SK-N-DZ (cell line): ENCODE data around the gene GRIK4.

Source experiments
- DNase-seq: peaks from one replicate; pipeline ENCODE4 v3.0.0-alpha.2; 2015; ENCODE audit warnings: low spot score

Gene GRIK4

DNA sequence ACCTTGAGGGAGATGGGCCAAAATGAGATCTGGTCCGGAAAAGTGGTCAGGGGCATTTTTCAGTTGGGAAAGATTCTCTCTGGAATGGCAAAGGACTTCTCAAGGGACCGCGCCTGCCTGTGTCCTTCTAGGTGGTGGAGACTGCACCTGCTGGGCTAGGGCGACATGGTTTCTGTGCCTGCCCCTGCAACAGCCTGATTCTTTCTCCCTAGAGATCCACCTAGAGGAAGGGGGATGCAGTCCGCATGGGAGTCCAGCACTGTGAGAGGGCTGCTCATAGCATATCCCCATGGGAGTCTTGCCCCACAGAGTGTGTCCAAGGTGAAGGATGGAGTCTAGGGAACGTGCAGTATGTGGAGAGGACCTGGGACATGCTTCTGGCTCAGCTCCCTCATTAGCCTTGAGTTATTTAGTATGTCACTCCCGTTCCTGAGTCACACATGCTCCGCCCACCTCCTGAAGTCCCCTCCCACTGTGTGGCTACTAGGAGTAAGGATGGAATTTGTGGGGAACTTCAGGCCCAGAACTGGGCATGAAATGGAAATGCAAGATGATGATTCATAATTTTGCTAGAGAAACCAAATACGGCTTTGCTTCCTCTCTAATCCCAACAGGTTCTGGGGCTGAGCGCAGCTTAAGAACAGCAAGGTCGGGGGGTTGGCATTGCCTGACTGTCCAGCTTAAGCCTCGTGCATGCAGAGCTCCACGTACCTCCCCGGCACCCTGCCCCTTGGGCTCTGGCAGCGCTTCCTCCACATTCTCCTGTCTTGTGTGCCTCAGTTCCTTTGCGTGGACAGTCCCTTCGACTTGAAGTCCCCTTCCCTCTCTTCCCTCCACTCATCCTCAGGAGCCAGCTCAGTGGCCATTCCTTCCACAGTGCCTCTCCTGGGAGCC is 35.0 kb downstream of the GRIK4 start:
- no peak for DNase-seq

DNA sequence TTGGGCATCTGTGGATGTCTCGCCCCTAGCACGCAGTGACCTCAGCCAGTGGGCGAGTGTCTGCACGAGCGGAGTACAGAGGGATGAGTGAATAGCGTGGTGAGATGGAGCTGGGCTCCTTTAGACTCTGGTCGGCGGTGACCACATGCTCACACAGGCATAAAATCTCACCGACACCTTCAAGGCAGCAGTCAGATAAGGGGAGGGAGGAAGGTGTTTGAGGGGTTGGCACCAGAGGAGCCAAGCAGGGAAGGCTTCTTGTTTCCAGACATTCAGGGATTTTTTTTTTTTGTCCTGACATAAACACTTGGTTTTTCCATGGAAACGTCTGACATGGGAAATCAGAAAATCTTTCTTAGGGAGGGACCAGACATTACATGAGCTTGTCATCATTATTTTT is 35.8 kb downstream of the GRIK4 start:
- DNase-seq = no peak

- DNase-seq = no peak
Measured at GRCh38 chr11:120547811-120548681, 36.5 kb downstream of the GRIK4 start.

DNA sequence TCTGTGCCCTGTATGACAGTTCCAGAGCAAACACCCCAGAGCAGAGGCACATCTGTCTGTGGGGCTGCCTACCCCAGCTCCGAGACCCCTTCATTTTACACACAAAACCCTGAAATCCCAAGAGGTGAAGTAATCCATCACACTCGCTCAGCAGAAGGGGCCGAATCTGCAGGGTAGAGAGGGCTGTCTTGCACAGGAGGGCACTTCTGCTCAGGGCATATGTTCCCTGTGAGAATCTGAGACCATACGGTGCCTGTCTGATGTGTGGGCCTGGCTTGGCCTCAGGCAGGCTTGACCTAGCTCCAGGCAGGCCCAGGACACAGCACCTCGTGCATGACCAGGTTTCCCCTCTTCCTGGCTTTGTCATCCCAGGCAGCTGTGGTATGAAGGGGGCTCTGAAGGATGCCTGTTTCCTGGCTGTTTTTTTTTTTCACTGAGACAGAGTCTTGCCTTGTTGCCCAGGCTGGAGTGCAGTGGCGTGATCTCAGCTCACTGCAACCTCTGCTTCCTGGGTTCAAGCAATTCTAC is 37.2 kb downstream of the GRIK4 start:
- no peak for DNase-seq

DNA sequence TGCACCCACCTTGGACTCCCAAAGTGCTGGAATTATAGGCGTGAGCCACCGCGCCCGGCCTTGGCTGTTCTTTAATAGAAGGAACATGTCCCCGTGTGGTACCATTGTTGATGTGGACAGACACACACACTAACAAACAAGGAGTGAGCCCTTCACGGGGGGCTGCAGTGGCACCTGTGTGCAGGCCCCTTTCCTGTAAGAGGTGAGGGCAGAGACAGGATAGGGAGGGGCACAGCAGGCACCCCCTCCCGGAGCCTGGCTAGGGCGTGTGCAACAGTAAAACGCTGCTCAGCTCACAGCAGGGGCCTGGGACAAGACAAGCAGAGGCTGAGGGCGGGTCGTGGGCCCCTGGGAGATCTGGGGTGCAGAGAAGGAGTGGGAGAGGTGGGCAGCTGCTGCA is 37.8 kb downstream of the GRIK4 start:
- DNase-seq = no peak

GRCh38 chr11:120550007-120550406 is 38.5 kb downstream of the GRIK4 start:
- DNase-seq = no peak

DNA sequence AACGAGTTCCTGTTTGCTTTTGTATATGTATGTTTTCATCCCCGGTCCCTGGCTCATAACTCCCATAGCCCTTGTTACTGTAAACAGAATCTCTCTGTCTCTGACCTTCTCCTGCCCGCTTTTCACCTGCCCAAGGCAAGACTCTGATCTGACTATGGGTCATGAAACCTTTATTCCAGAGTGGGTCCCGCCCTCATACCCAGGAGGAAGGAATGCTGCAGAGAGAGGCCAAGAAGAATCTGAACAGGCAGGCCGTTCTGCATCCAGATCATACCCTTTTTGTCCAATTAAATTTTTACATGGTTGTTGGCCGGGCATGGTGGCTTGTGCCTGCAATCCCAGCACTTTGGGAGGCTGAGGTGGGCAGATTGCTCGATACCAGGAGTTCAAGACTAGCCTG is 39.6 kb downstream of the GRIK4 start:
- no peak for DNase-seq

GRCh38 chr11:120554766-120555432 is 43.4 kb downstream of the GRIK4 start:
- DNase-seq = no peak

DNA sequence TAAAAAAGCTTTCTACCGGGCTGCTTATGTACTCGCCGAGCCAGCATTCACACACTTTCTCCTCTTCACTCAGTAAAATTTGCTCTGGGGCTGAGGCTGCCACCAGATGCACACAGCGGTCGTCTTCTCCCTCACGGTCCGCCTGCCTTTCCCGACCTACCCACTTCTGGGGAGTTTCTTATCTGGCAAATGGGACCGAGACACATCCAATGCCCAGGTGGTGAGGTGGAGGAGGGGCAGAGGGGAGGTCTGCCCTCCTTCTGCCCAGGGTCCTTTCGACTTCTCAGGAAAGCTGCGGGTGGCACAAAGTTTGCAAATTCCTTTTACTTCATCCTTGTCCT is 43.9 kb downstream of the GRIK4 start:
- no peak for DNase-seq

DNA sequence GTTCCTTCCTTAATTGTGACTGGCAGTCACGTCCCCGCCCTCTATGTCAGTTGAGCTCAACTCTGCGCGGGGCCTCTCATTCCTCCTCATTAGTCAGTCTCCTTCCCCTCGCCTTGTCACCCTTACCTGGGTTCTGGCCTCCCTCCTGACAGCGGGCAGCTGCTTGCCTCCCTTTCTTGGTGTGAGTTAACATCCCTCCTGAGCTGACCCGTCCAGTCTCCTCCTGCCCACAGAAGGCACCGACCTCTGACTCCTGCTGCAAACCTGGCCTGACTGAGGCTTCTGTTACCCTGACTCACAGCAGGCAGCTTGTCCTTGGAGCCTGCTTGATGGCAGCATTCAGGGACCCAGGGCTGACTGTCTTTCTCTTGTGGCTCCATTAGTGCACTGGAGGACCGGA is 45.2 kb downstream of the GRIK4 start:
- no peak for DNase-seq

- DNase-seq = no peak
Measured at GRCh38 chr11:120558744-120559431, 47.3 kb downstream of the GRIK4 start.

GRCh38 chr11:120561286-120561685 is 49.7 kb downstream of the GRIK4 start:
- no peak for DNase-seq

GRCh38 chr11:120562806-120563425 is 51.4 kb downstream of the GRIK4 start:
- no peak for DNase-seq

- DNase-seq = peak; percentile 8
Measured at GRCh38 chr11:120563703-120564572, 52.4 kb downstream of the GRIK4 start.

GRCh38 chr11:120564573-120565311 is 53.2 kb downstream of the GRIK4 start:
- DNase-seq = peak; percentile 6

GRCh38 chr11:120565466-120566155 is 54.1 kb downstream of the GRIK4 start:
- no peak for DNase-seq

DNA sequence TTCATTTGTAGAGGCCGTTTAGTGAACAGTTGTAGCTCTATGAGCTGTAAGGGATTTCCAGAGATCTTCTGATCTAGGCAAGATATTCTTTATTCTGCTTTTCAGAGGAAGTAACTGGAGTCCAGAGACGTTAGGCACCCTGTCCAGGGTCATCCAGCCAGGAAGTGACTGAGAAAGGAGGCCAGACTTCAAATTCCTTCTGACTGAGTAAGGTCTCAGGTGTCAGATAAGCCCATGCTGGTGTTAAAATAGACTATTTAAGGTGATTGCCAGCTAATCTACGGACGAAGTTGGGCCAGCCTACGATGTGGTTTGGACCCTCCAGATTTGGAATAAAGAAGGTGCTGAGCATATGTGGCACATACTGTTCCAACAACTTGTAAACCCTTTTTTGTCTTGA is 54.6 kb downstream of the GRIK4 start:
- no peak for DNase-seq

DNA sequence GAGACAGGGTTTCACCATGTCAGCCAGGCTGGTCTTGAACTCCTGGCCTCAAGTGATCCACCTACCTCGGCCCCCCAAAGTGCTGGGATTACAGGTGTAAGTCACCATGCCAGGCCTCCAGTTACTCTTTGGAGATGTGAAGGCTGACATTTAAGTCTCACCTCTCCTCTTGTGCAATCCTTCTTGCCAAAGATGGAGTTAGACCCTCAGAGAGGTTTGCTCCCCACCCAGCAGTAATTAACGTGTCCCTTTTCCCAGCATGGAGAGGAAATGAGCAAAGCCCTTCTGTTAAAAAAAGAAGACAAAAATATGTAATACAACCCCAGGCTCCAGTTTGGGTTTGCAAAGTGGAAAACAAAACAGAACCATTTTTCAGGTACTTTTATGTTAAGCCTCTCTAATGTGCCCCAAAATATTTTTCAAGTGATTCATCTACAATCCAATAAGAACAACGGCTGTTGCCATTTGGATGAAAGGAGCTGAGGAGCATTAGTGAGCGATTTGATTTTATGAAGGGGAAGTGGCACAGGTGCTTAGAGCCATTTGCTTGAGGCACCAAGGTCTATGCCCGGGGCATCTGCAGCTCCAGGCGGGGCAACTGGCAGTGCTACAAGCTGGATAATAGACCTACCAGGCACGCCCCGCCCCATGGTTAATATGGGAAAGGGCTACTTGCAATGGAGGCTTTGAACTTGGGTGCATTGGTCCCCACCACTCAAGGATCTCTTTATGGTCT is 57.2 kb downstream of the GRIK4 start:
- no peak for DNase-seq
